HepG2 (cell line): ENCODE data around the gene DIMT1. TPM values are rescaled to one million over a fixed set of nuclear protein-coding genes. Genes with fewer than 3 reads are reported as not detected.

Source experiments
- BATF2 ChIP-seq: sonication (generic); formaldehyde crosslinking; IDR thresholded peaks from 2 replicates; pipeline ENCODE4 v1.8.0; 2022; ENCODE audit warnings: mild to moderate bottlenecking, missing genetic modification reagents, moderate library complexity
- DBP ChIP-seq: sonication (generic); formaldehyde crosslinking; IDR thresholded peaks from 2 replicates; pipeline ENCODE4 v1.4.0; 2020; ENCODE audit warnings: missing genetic modification reagents; ENCODE audit errors: not compliant biosample characterization
- GTF3A ChIP-seq: sonication (generic); formaldehyde crosslinking; conservative IDR thresholded peaks from 2 replicates; pipeline ENCODE4 v1.4.0; 2020; ENCODE audit warnings: mild to moderate bottlenecking, missing genetic modification reagents
- KMT2B ChIP-seq: IDR thresholded peaks from 2 replicates; pipeline ENCODE4 v1.6.1; 2016; ENCODE audit warnings: missing genetic modification reagents, missing compliant biosample characterization
- NBN ChIP-seq: fragments of 450-650 bp; conservative IDR thresholded peaks from 2 replicates; pipeline ENCODE4 v1.6.1; 2017
- NFE2L2 ChIP-seq: fragments of 150-350 bp; IDR thresholded peaks from 2 replicates; pipeline ENCODE4 v1.6.1; 2014; ENCODE audit warnings: low read length
- NRL ChIP-seq: sonication (generic); formaldehyde crosslinking; IDR thresholded peaks from 2 replicates; pipeline ENCODE4 v1.5.0; 2020; ENCODE audit warnings: missing genetic modification reagents, mild to moderate bottlenecking, moderate library complexity, borderline replicate concordance
- PAX8 ChIP-seq: sonication (generic); formaldehyde crosslinking; IDR thresholded peaks from 2 replicates; pipeline ENCODE4 v1.8.0; 2022; ENCODE audit warnings: mild to moderate bottlenecking, missing genetic modification reagents, borderline replicate concordance
- PCBP2 ChIP-seq: fragments of 200-400 bp; formaldehyde crosslinking; optimal IDR thresholded peaks from 2 replicates; pipeline ENCODE3; 2018; ENCODE audit warnings: low read length, low read depth; ENCODE audit not compliant: poor library complexity, severe bottlenecking
- RELA ChIP-seq: sonication (generic); formaldehyde crosslinking; IDR thresholded peaks from 2 replicates; pipeline ENCODE4 v1.4.0; 2020; ENCODE audit warnings: missing genetic modification reagents
- SP140L ChIP-seq: sonication (generic); formaldehyde crosslinking; IDR thresholded peaks from 2 replicates; pipeline ENCODE4 v1.4.0; 2020; ENCODE audit warnings: missing genetic modification reagents, borderline replicate concordance
- SRSF9 ChIP-seq: fragments of 200-400 bp; formaldehyde crosslinking; IDR thresholded peaks from 2 replicates; pipeline ENCODE4 v1.6.1; 2018; ENCODE audit warnings: borderline replicate concordance, mild to moderate bottlenecking, low read depth, low read length; ENCODE audit not compliant: insufficient read depth, poor library complexity, severe bottlenecking
- TBL1XR1 ChIP-seq: fragments of 150-350 bp; IDR thresholded peaks from 2 replicates; pipeline ENCODE4 v1.6.1; 2014; ENCODE audit warnings: borderline replicate concordance, low read length; ENCODE audit not compliant: partially characterized antibody
- ZBTB43 ChIP-seq: sonication (generic); formaldehyde crosslinking; conservative IDR thresholded peaks from 2 replicates; pipeline ENCODE4 v1.4.0; 2020; ENCODE audit warnings: missing genetic modification reagents
- ZC3H4 ChIP-seq: sonication (generic); formaldehyde crosslinking; IDR thresholded peaks from 2 replicates; pipeline ENCODE4 v1.4.0; 2020; ENCODE audit warnings: missing genetic modification reagents, borderline replicate concordance
- ZFP1 ChIP-seq: IDR thresholded peaks from 2 replicates; pipeline ENCODE4 v1.6.1; 2016
- ZFP82 ChIP-seq: sonication (generic); formaldehyde crosslinking; IDR thresholded peaks from 2 replicates; pipeline ENCODE4 v1.5.1; 2020; ENCODE audit warnings: mild to moderate bottlenecking, missing genetic modification reagents, borderline replicate concordance
- ZKSCAN8 ChIP-seq: IDR thresholded peaks from 2 replicates; pipeline ENCODE4 v1.6.1; 2016; ENCODE audit warnings: borderline replicate concordance, missing genetic modification reagents, missing compliant biosample characterization
- ZMAT3 ChIP-seq: sonication (generic); formaldehyde crosslinking; conservative IDR thresholded peaks from 2 replicates; pipeline ENCODE4 v1.7.0; 2021; ENCODE audit warnings: missing genetic modification reagents
- ZNF124 ChIP-seq: sonication (generic); formaldehyde crosslinking; IDR thresholded peaks from 2 replicates; pipeline ENCODE4 v1.4.0; 2020; ENCODE audit warnings: missing genetic modification reagents
- ZNF292 ChIP-seq: sonication (generic); formaldehyde crosslinking; IDR thresholded peaks from 2 replicates; pipeline ENCODE4 v1.8.1; 2022; ENCODE audit warnings: mild to moderate bottlenecking, low read depth, missing genetic modification reagents, borderline replicate concordance
- ZNF383 ChIP-seq: sonication (generic); formaldehyde crosslinking; IDR thresholded peaks from 2 replicates; pipeline ENCODE4 v1.4.0; 2020; ENCODE audit warnings: missing genetic modification reagents, mild to moderate bottlenecking, borderline replicate concordance
- ZNF556 ChIP-seq: sonication (generic); formaldehyde crosslinking; IDR thresholded peaks from 2 replicates; pipeline ENCODE4 v1.4.0; 2020; ENCODE audit warnings: mild to moderate bottlenecking, missing genetic modification reagents, borderline replicate concordance
- ZNF839 ChIP-seq: sonication (generic); formaldehyde crosslinking; IDR thresholded peaks from 2 replicates; pipeline ENCODE4 v1.4.0; 2020; ENCODE audit warnings: missing genetic modification reagents, mild to moderate bottlenecking, borderline replicate concordance
- ZNF883 ChIP-seq: sonication (generic); formaldehyde crosslinking; IDR thresholded peaks from 2 replicates; pipeline ENCODE4 v1.5.1; 2020; ENCODE audit warnings: mild to moderate bottlenecking, missing genetic modification reagents; ENCODE audit errors: not compliant biosample characterization
- polyA plus RNA-seq, 8 experiments: library from polyadenylated mRNA; depleted of rRNA in 3 of 8; stranded (reverse) in 7 of 8; unstranded in 1 of 8; fragments of >200 nt; fragmentation: Illumina TruSeq in 4 of 8; extraction: Trizol in 4 of 8; gene quantifications; 2 replicates each; pipeline versions ENCODE4 v1.2.1 to v1.2.3, GENCODE V29; 2011 to 2016; ENCODE audit warnings: low read depth in 4 of 8, missing spikeins in 1 of 8, mixed read lengths in 1 of 8; ENCODE audit not compliant: insufficient read depth in 1 of 8
- total RNA-seq, 5 experiments: library from RNA; depleted of rRNA; stranded (reverse); fragments of >200 nt; fragmentation: Illumina TruSeq; extraction: Trizol; gene quantifications; 2 replicates each; pipeline ENCODE4 v1.2.3, GENCODE V29; 2016; ENCODE audit warnings: low read depth in 1 of 5

DIMT1 gene
- total and polyA plus RNA-seq, 2 of the 13 experiments (the other 11 are each of a cell fraction or from before 2014, with no cell fraction given), result 16.1 to 35.2 TPM

- TF ChIP-seq ZC3H4 (CRISPR knock-in tag) (no peak), GTF3A (no peak), ZNF292 (CRISPR knock-in tag) (peak; percentile 53; the same call in 1 of the 2 replicates), ZFP82 (CRISPR knock-in tag) (peak; percentile 22; the same call in 1 of the 2 replicates), PCBP2 (no peak), ZNF839 (CRISPR knock-in tag) (peak; percentile 87; the same call in 1 of the 2 replicates), SRSF9 (no peak), NFE2L2 (no peak), ZFP1 (0 out of 2 replicates have a peak, but pooled peaks have one; percentile 44), SP140L (CRISPR knock-in tag) (no peak), ZNF124 (CRISPR knock-in tag) (0 out of 2 replicates have a peak, but pooled peaks have one; percentile 38), BATF2 (CRISPR knock-in tag) (no peak), ZNF883 (CRISPR knock-in tag) (peak; percentile 35), NBN (no peak), RELA (CRISPR knock-in tag) (peak; percentile 48; the same call in 1 of the 2 replicates), ZNF383 (no peak), ZMAT3 (no peak), ZNF556 (CRISPR knock-in tag) (peak; percentile 66; the same call in 1 of the 2 replicates), ZKSCAN8 (CRISPR knock-in tag) (no peak), DBP (CRISPR knock-in tag) (no peak), KMT2B (CRISPR knock-in tag) (peak; percentile 100), PAX8 (CRISPR knock-in tag) (no peak), NRL (CRISPR knock-in tag) (peak; percentile 72; the same call in 1 of the 2 replicates), ZBTB43 (CRISPR knock-in tag) (no peak), TBL1XR1 (no peak)
These were observed 9.0 kb upstream of the DIMT1 start, which contains the start of gene IPO11 (continued) for GRCh38 chr5:62412549-62413329.
